Measurements from ENCODE around the gene ITGA8.

DNA sequence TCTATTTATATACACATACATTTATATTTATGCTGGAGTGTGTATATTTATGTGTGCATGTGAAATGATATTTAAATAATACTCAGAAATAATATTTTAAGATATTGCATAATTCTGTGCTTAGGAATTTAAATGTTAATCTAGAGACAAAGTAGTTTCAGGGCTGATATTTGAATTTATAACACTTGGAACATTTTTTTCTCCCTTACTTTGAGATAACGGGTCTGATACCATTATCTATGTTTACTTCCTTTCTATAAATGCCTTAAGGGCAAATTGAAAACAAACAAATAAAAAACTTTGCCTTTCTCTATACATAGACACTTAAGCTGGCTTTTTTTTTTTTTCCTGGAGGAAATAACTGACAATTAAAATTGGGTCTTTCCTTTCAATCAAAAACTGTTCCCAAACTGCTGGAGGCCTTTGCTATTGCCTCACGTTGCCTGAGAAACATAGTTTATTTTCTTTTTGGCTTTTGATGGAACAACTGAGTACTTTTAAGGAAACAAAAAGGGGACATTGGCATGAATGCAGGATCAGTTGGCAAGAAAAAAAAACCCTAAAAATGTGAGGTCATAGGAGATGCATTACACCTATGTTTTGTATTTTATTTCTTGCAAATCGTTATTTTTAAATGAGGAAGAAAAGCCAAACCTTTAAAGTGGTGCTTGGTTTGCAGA is 98.7 kb downstream of the ITGA8 start:
- TF ChIP-seq GATA2 (IDR thresholded peaks at IDR 0.05; ENCODE audit: low read depth, low read length) (no peak), GATA3 (IDR thresholded peaks at IDR 0.05; ENCODE audit: low read depth, low read length) (no peak)
